ENCODE measurements around the gene STARD7.

GRCh38 chr2:96143848-96144480 is 64.7 kb downstream of the STARD7 start:
- TF ChIP-seq CTCF (IDR thresholded peaks at IDR 0.05; ENCODE audit: low read depth, low read length) (no peak), EZH2phosphoT487 (IDR thresholded peaks at IDR 0.05; ENCODE audit: low read depth) (no peak)

Measured in OCI-LY3 (cell line).